SK-N-SH (cell line): ENCODE data around the gene GRK1. TPM values are rescaled to one million over a fixed set of nuclear protein-coding genes. Genes with fewer than 3 reads are reported as not detected.

Experiments
- CTCF ChIA-PET: fragments of 300-600, 350-600 bp; formaldehyde crosslinking; extraction: SDS; loops from one replicate; lab custom pipeline; 2021; lab: Yijun Ruan, JAX
- POLR2A ChIA-PET: fragments of 350-600 bp; sonication (Branson Sonifier 250); formaldehyde crosslinking; extraction: SDS; loops from one replicate; lab custom pipeline; 2020; ENCODE audit warnings: antibody characterized with exemption, inconsistent platforms; lab: Yijun Ruan, JAX
- DNase-seq: peaks from one replicate; pipeline ENCODE4 v3.0.0; 2012
- H2AFZ ChIP-seq: fragments of 200-600 bp; sonication (generic); 2 replicates; pipeline ENCODE4 v1.8.1; 2016; ENCODE audit warnings: antibody characterized with exemption, mild to moderate bottlenecking, low read depth
- H3F3A ChIP-seq: fragments of 200-600 bp; sonication (generic); replicated peaks from 2 replicates; pipeline ENCODE3; 2016; ENCODE audit warnings: antibody characterized with exemption, mild to moderate bottlenecking; ENCODE audit not compliant: insufficient read depth
- H3K27ac ChIP-seq, 2 experiments: fragments of 200-500 bp in 1 of 2; fragments of 200-600 bp in 1 of 2; sonication (Bioruptor generic) in 1 of 2; sonication (generic), shearing (Covaris generic) in 1 of 2; 2 replicates each; pipeline versions ENCODE4 v1.5.1 to v1.6.1; 2014 to 2016; ENCODE audit warnings: low read depth in 2 of 2, inconsistent platforms in 1 of 2, low read length in 1 of 2, mild to moderate bottlenecking in 1 of 2, mixed read lengths in 1 of 2
- H3K27me3 ChIP-seq: fragments of 200-600 bp; sonication (generic), shearing (Covaris generic); 2 replicates; pipeline ENCODE4 v1.6.1; 2016; ENCODE audit warnings: mixed run types; ENCODE audit not compliant: insufficient read depth
- H3K36me3 ChIP-seq, 2 experiments: fragments of 200-500 bp in 1 of 2; fragments of 200-600 bp in 1 of 2; sonication (Bioruptor generic) in 1 of 2; sonication (generic) in 1 of 2; replicated peaks in 1 of 2; 2 replicates each; pipeline versions ENCODE3 to v1.5.1; 2014 to 2016; ENCODE audit warnings: low read length in 1 of 2, mild to moderate bottlenecking in 1 of 2; ENCODE audit not compliant: insufficient read depth in 2 of 2, control insufficient read depth in 1 of 2
- H3K4me1 ChIP-seq, 2 experiments: fragments of 200-500 bp in 1 of 2; fragments of 200-600 bp in 1 of 2; sonication (Bioruptor generic) in 1 of 2; sonication (generic), shearing (Covaris generic) in 1 of 2; 2 replicates each; pipeline versions ENCODE4 v1.5.1 to v1.6.1; 2014 to 2016; ENCODE audit warnings: low read depth in 1 of 2, low read length in 1 of 2, mixed run types in 1 of 2; ENCODE audit not compliant: insufficient read depth in 2 of 2, control insufficient read depth in 1 of 2
- H3K4me2 ChIP-seq: fragments of 200-600 bp; sonication (generic), shearing (Covaris generic); 2 replicates; pipeline ENCODE4 v1.6.1; 2017; ENCODE audit warnings: mixed run types
- H3K4me3 ChIP-seq, 2 experiments: fragments of 200-500 bp in 1 of 2; fragments of 200-600 bp in 1 of 2; sonication (Bioruptor generic) in 1 of 2; sonication (generic), shearing (Covaris generic) in 1 of 2; 2 replicates each; pipeline versions ENCODE4 v1.5.1 to v1.8.1; 2014 to 2016; ENCODE audit warnings: low read depth in 2 of 2, inconsistent platforms in 1 of 2, low read length in 1 of 2, mild to moderate bottlenecking in 1 of 2, mixed read lengths in 1 of 2, moderate library complexity in 1 of 2
- H3K79me2 ChIP-seq: fragments of 200-600 bp; sonication (generic); 2 replicates; pipeline ENCODE4 v1.8.1; 2017; ENCODE audit warnings: mild to moderate bottlenecking; ENCODE audit not compliant: insufficient read depth
- H3K9ac ChIP-seq: fragments of 200-600 bp; sonication (generic); 2 replicates; pipeline ENCODE4 v1.6.1; 2017; ENCODE audit warnings: mixed run types
- H3K9me2 ChIP-seq: fragments of 200-600 bp; sonication (generic); 2 replicates; pipeline ENCODE4 v1.6.1; 2017; ENCODE audit warnings: mixed run types
- H3K9me3 ChIP-seq: fragments of 200-600 bp; sonication (generic); 2 replicates; pipeline ENCODE4 v1.6.1; 2017; ENCODE audit warnings: mixed run types, mild to moderate bottlenecking, moderate library complexity
- H4K20me1 ChIP-seq: fragments of 200-600 bp; sonication (generic); 2 replicates; pipeline ENCODE4 v1.6.1; 2017; ENCODE audit warnings: mild to moderate bottlenecking, mixed run types; ENCODE audit not compliant: insufficient read depth
- ELF1 ChIP-seq: IDR thresholded peaks from 2 replicates; pipeline ENCODE4 v1.4.0; 2012
- EZH2phosphoT487 ChIP-seq: fragments of 200-600 bp; sonication (generic); IDR thresholded peaks from 2 replicates; pipeline ENCODE4 v1.6.1; 2017; ENCODE audit warnings: low read depth, mixed run types, mild to moderate bottlenecking, antibody characterized with exemption, moderate library complexity, borderline replicate concordance
- FOSL2 ChIP-seq: IDR thresholded peaks from 2 replicates; pipeline ENCODE4 v1.4.0; 2012; ENCODE audit warnings: low read depth, mild to moderate bottlenecking, moderate library complexity, borderline replicate concordance
- FOXM1 ChIP-seq: IDR thresholded peaks from 2 replicates; pipeline ENCODE4 v1.4.0; 2012; ENCODE audit warnings: low read depth, mild to moderate bottlenecking
- MXI1 ChIP-seq: IDR thresholded peaks from 2 replicates; pipeline ENCODE4 v1.6.1; 2012; ENCODE audit warnings: mild to moderate bottlenecking, low read depth, low read length, improper control_type of control experiment
- NFIC ChIP-seq: IDR thresholded peaks from 2 replicates; pipeline ENCODE4 v1.4.0; 2012; ENCODE audit warnings: borderline replicate concordance
- RAD21 ChIP-seq: IDR thresholded peaks from 2 replicates; pipeline ENCODE4 v1.6.1; 2012; ENCODE audit warnings: mild to moderate bottlenecking, low read length
- RCOR1 ChIP-seq: fragments of 150-350 bp; IDR thresholded peaks from 2 replicates; pipeline ENCODE4 v1.6.1; 2017; ENCODE audit warnings: antibody characterized with exemption, low read length
- RFX5 ChIP-seq: IDR thresholded peaks from 2 replicates; pipeline ENCODE4 v1.6.1; 2012; ENCODE audit warnings: mild to moderate bottlenecking, improper control_type of control experiment, low read length
- SIN3A ChIP-seq: IDR thresholded peaks from 2 replicates; pipeline ENCODE4 v1.6.1; 2012; ENCODE audit warnings: low read depth, mild to moderate bottlenecking, low read length, moderate library complexity, borderline replicate concordance
- TCF12 ChIP-seq: IDR thresholded peaks from 2 replicates; pipeline ENCODE4 v1.4.0; 2012
- YY1 ChIP-seq: IDR thresholded peaks from 2 replicates; pipeline ENCODE4 v1.4.0; 2012; ENCODE audit warnings: low read depth, mild to moderate bottlenecking
- WGBS: methylation state at CpG from one replicate; pipeline ENCODE4 v1.1.6; 2017; ENCODE audit warnings: low lambda C conversion rate; 5-methylcytosine and 5-hydroxymethylcytosine counted together
- polyA plus RNA-seq, 3 experiments: library from polyadenylated mRNA; depleted of rRNA; stranded (reverse); fragments of >200 nt; gene quantifications; 2 replicates each; pipeline ENCODE4 v1.2.3, GENCODE V29; 2012
- TF ChIP-seq, protein P1 (sequence below): fragments of 150-350 bp; IDR thresholded peaks from 2 replicates; pipeline ENCODE4 v1.6.1; 2017; ENCODE audit warnings: antibody characterized with exemption, low read length, low read depth, borderline replicate concordance
- TF ChIP-seq, protein P2 (sequence below): IDR thresholded peaks from 2 replicates; pipeline ENCODE4 v1.4.0; 2012; ENCODE audit warnings: low read depth, borderline replicate concordance
- TF ChIP-seq, protein P3 (sequence below): fragments of 150-350 bp; IDR thresholded peaks from 2 replicates; pipeline ENCODE4 v1.6.1; 2016; ENCODE audit warnings: mild to moderate bottlenecking, low read depth, low read length

The GRK1 gene
- polyA plus RNA-seq, 1 of the 3 experiments (the other 2 are of a cell fraction): 0.12 TPM

DNA sequence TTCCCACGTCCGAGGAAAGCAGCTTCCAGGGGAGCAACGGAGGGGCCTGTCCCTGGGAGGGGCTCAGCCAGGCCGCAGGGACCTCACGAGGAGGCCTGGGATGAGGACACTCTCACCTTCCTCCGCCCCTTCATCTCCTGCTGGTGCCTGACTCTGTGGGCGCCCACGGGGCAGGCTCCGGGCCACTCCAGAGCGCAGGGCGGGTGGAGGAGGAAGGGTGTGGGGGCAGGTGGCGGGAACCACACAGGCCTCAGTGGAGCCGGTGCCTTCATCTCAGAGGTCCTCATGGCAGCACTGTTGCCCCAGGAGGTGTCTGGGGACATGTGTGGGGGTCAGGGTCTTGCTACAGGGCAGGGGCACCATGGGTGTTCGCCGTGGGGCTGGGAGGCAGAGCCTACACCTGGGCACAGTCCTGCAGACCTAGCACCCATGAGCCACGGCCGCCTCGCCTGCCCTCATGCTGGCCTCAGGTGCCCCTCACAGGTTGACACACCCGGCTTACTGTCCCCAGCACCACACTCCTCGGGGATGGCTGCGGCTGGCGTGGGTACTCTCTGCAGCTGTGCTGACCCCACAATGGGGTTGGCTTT, 81.9 kb downstream of the GRK1 start:
- no peak overlapping the region for H3K27ac ChIP-seq
- no peak overlapping the region for H3K4me3 ChIP-seq
- H3K27me3 ChIP-seq: no peaks in the 10 kb centered on the region
- POLR2A ChIA-PET: no interaction called here
- no peaks in the 10 kb centered on the region for H3K36me3 ChIP-seq
- CTCF ChIA-PET: no interaction called here
- no peak overlapping the region for H2AFZ ChIP-seq
- DNase-seq: no peak
- H3K9ac ChIP-seq: no peak overlapping the region
- no peaks in the 10 kb centered on the region for H3F3A ChIP-seq
- no peaks in the 10 kb centered on the region for H3K9me2 ChIP-seq
- 65% methylated on average over 7 of the region's 22 CpGs for WGBS
- no peaks in the 10 kb centered on the region for H4K20me1 ChIP-seq
- no peaks in the 10 kb centered on the region for H3K9me3 ChIP-seq
- H3K4me1 ChIP-seq: peaks cover 0 to 22% of the 10 kb centered on the region in 2 experiments; a peak in 1 of 4 replicates
- H3K79me2 ChIP-seq: no peaks in the 10 kb centered on the region
- H3K4me2 ChIP-seq: no peak overlapping the region
- TF ChIP-seq, protein P1, sequence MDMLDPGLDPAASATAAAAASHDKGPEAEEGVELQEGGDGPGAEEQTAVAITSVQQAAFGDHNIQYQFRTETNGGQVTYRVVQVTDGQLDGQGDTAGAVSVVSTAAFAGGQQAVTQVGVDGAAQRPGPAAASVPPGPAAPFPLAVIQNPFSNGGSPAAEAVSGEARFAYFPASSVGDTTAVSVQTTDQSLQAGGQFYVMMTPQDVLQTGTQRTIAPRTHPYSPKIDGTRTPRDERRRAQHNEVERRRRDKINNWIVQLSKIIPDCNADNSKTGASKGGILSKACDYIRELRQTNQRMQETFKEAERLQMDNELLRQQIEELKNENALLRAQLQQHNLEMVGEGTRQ: no peak
- TF ChIP-seq RCOR1: no peak
- TF ChIP-seq NFIC: no peak
- TF ChIP-seq ELF1: no peak

DNA sequence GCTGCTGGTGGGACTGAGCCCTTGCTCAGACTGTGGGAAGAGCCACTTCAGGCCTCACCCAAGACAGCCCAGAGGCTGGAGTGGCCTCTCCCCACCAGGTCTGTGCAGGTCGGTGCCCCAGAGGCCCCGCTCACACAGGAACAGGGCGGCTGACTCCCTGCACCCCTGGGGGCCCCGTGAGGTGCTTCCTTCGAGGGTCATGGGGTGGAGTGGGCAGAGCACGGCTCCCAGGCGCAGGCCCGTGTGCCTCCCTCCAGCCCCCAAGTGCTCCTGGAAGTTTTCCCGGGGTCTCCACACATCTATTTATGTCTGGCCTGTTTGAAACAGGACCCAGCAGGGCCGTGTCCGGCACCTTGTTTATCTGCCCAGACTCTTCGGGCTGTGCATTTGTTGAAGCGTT, 82.5 kb downstream of the GRK1 start:
- H3K9ac ChIP-seq: no peak overlapping the region
- H3K4me2 ChIP-seq: no peak overlapping the region
- TF ChIP-seq RAD21 (no peak), SIN3A (no peak), RCOR1 (no peak), YY1 (no peak), TCF12 (no peak), RFX5 (no peak), EZH2phosphoT487 (no peak), FOXM1 (no peak), MXI1 (no peak), FOSL2 (no peak)
- TF ChIP-seq, protein P2, sequence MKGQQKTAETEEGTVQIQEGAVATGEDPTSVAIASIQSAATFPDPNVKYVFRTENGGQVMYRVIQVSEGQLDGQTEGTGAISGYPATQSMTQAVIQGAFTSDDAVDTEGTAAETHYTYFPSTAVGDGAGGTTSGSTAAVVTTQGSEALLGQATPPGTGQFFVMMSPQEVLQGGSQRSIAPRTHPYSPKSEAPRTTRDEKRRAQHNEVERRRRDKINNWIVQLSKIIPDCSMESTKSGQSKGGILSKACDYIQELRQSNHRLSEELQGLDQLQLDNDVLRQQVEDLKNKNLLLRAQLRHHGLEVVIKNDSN: no peak
- TF ChIP-seq, protein P3, sequence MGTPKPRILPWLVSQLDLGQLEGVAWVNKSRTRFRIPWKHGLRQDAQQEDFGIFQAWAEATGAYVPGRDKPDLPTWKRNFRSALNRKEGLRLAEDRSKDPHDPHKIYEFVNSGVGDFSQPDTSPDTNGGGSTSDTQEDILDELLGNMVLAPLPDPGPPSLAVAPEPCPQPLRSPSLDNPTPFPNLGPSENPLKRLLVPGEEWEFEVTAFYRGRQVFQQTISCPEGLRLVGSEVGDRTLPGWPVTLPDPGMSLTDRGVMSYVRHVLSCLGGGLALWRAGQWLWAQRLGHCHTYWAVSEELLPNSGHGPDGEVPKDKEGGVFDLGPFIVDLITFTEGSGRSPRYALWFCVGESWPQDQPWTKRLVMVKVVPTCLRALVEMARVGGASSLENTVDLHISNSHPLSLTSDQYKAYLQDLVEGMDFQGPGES: no peak
- TF ChIP-seq, all 33 proteins: peak for 0
- no peak for DNase-seq
- H3K4me1 ChIP-seq: peaks cover 0 to 22% of the 10 kb centered on the region in 2 experiments; a peak in 1 of 4 replicates
- no peaks in the 10 kb centered on the region for H3K79me2 ChIP-seq
- no peaks in the 10 kb centered on the region for H3K27me3 ChIP-seq
- H3K27ac ChIP-seq: no peak overlapping the region
- no peaks in the 10 kb centered on the region for H3F3A ChIP-seq
- no peaks in the 10 kb centered on the region for H3K36me3 ChIP-seq
- no peaks in the 10 kb centered on the region for H3K9me2 ChIP-seq
- POLR2A ChIA-PET: no interaction called here
- H2AFZ ChIP-seq: no peak overlapping the region
- no peak overlapping the region for H3K4me3 ChIP-seq
- H3K9me3 ChIP-seq: no peaks in the 10 kb centered on the region
- no peaks in the 10 kb centered on the region for H4K20me1 ChIP-seq
- WGBS: 93% methylated on average over 4 of the region's 13 CpGs
- CTCF ChIA-PET: no interaction called here
